ENCODE measurements around the gene ROR2. TPM values are rescaled to one million over a fixed set of nuclear protein-coding genes. Genes with fewer than 3 reads are reported as not detected.

The ROR2 gene
- total RNA-seq, 4 donors from 2014 or later = 0.70 to 9.9 (median 4.1) TPM

- Histone ChIP-seq H3K27me3 (no peaks in the 10 kb centered on the region), H3K9me3 (no peaks in the 10 kb centered on the region), H3K36me3 (no peaks in the 10 kb centered on the region), H3K27ac (no peak overlapping the region), H3K4me3 (no peak overlapping the region), H3K4me1 (peaks cover 0 to 13% (median 0%) of the 10 kb centered on the region in 4 donors)
- no peak for TF ChIP-seq CTCF (IDR thresholded peaks at IDR 0.05)
- TF ChIP-seq POLR2A (IDR thresholded peaks at IDR 0.05) = no peak
- DNase-seq = no peak
Measured at GRCh38 chr9:91809581-91810285, 140.3 kb downstream of the ROR2 start.

GRCh38 chr9:91807643-91808246 lies 142.3 kb downstream of the ROR2 start:
- H3K9me3 ChIP-seq = no peaks in the 10 kb centered on the region
- H3K27ac ChIP-seq = peak overlapping the region in 1 of 4 donors; percentile 13
- peaks cover 0 to 6% (median 0%) of the 10 kb centered on the region in 4 donors for H3K4me1 ChIP-seq

GRCh38 chr9:91805031-91805430 lies 145.0 kb downstream of the ROR2 start:
- Histone ChIP-seq H3K4me3 (no peak overlapping the region), H3K27me3 (no peaks in the 10 kb centered on the region), H3K9me3 (no peaks in the 10 kb centered on the region), H3K4me1 (peaks cover 0 to 6% (median 0%) of the 10 kb centered on the region in 4 donors), H3K36me3 (no peaks in the 10 kb centered on the region), H3K27ac (no peak overlapping the region)
- no peak for TF ChIP-seq POLR2A (IDR thresholded peaks at IDR 0.05)
- TF ChIP-seq CTCF (IDR thresholded peaks at IDR 0.05) = no peak
- DNase-seq = no peak

More at GRCh38 chr9:91807643-91808246, 142.3 kb downstream of the ROR2 start:
- TF ChIP-seq CTCF (IDR thresholded peaks at IDR 0.05) = no peak
- no peak for TF ChIP-seq POLR2A (IDR thresholded peaks at IDR 0.05)
- no peak for DNase-seq
- no peaks in the 10 kb centered on the region for H3K36me3 ChIP-seq
- H3K4me3 ChIP-seq = no peak overlapping the region
- H3K27me3 ChIP-seq = no peaks in the 10 kb centered on the region

- Histone ChIP-seq H3K27me3 (no peaks in the 10 kb centered on the region), H3K27ac (peak overlapping the region in 1 of 4 donors; percentile 34), H3K9me3 (no peaks in the 10 kb centered on the region), H3K4me1 (peaks cover 0 to 6% (median 0%) of the 10 kb centered on the region in 4 donors), H3K4me3 (no peak overlapping the region), H3K36me3 (no peaks in the 10 kb centered on the region)
- TF ChIP-seq POLR2A (IDR thresholded peaks at IDR 0.05) = no peak
- no peak for TF ChIP-seq CTCF (IDR thresholded peaks at IDR 0.05)
- DNase-seq = no peak
Measured at GRCh38 chr9:91803970-91804752, 145.9 kb downstream of the ROR2 start.

- H3K36me3 ChIP-seq = no peaks in the 10 kb centered on the region
- H3K9me3 ChIP-seq = no peaks in the 10 kb centered on the region
- H3K4me1 ChIP-seq = peaks cover 0 to 11% (median 0%) of the 10 kb centered on the region in 4 donors
- peak overlapping the region in 1 of 4 donors; percentile 15 for H3K27ac ChIP-seq
- H3K27me3 ChIP-seq = no peaks in the 10 kb centered on the region
- TF ChIP-seq CTCF (IDR thresholded peaks at IDR 0.05) = no peak
- no peak for TF ChIP-seq POLR2A (IDR thresholded peaks at IDR 0.05)
- DNase-seq = no peak
- H3K4me3 ChIP-seq = no peak overlapping the region
Measured at GRCh38 chr9:91803151-91803940, 146.7 kb downstream of the ROR2 start.

Data from Peyer's patch (tissue), 4 donors.